22Rv1 (cell line): Measurements from ENCODE around the gene CYP4F8.

Experiments used
- H3K27ac ChIP-seq: fragments of 450-650 bp; 2 replicates; pipeline ENCODE4 v1.5.1; 2017
- CTCF ChIP-seq: fragments of 450-650 bp; IDR thresholded peaks from 2 replicates; pipeline ENCODE4 v1.5.1; 2017; ENCODE audit warnings: mild to moderate bottlenecking
- ZFX ChIP-seq: fragments of 450-650 bp; IDR thresholded peaks from 2 replicates; pipeline ENCODE4 v1.6.1; 2017; ENCODE audit warnings: antibody characterized with exemption, borderline replicate concordance

CYP4F8 gene

GRCh38 chr19:15633082-15633835 is 18.2 kb downstream of the CYP4F8 start:
- TF ChIP-seq ZFX (no peak), CTCF (no peak)
- no peak overlapping the region for H3K27ac ChIP-seq

- no peak overlapping the region for H3K27ac ChIP-seq
- TF ChIP-seq ZFX, result no peak
- no peak for TF ChIP-seq CTCF
Observed at GRCh38 chr19:15634105-15634504, 19.1 kb downstream of the CYP4F8 start.

- TF ChIP-seq CTCF, result no peak
- no peak for TF ChIP-seq ZFX
- H3K27ac ChIP-seq, result no peak overlapping the region
Observed at GRCh38 chr19:15635016-15635805, 20.2 kb downstream of the CYP4F8 start.

GRCh38 chr19:15636026-15636425 is 21.0 kb downstream of the CYP4F8 start:
- TF ChIP-seq CTCF (no peak), ZFX (no peak)
- H3K27ac ChIP-seq, result no peak overlapping the region

GRCh38 chr19:15639596-15639995 is 24.6 kb downstream of the CYP4F8 start:
- no peak overlapping the region for H3K27ac ChIP-seq
- no peak for TF ChIP-seq CTCF
- no peak for TF ChIP-seq ZFX

- TF ChIP-seq CTCF (no peak), ZFX (no peak)
- H3K27ac ChIP-seq, result no peak within 1 kb of the TSS
Observed at GRCh38 chr19:15640294-15640903, 25.4 kb downstream of the CYP4F8 start, which contains the start of gene CYP4F3. CYP4F3 (plus strand) TSS chr19:15640897; CDS start chr19:15641416, 519 bp downstream.
